SHP77 (cell line): Measurements from ENCODE around the gene SFPQ.
"Not testable (repeated sequence)": the region's sequence is repeated elsewhere in the genome, so short reads cannot be mapped to it uniquely, and the experiment has no call there.

Experiments
- DNase-seq, 2 experiments: peaks; one replicate each; lab custom pipeline; 2025; lab: John Stamatoyannopoulos, UW

The SFPQ gene

GRCh38 chr1:35192853-35193664 is at the start of gene SFPQ:
SFPQ (minus strand) TSS chr1:35193145; CDS start chr1:35193049, 96 bp downstream.
- peak; percentile 99 for DNase-seq

- not testable (repeated sequence) for DNase-seq
Observed at GRCh38 chr1:35236772-35237171, 43.8 kb upstream of the SFPQ start.

- no peak for DNase-seq
Observed at GRCh38 chr1:35231287-35231686, 38.3 kb upstream of the SFPQ start.

GRCh38 chr1:35229587-35230360 is 36.8 kb upstream of the SFPQ start:
- no peak for DNase-seq

GRCh38 chr1:35226546-35226945 is 33.6 kb upstream of the SFPQ start:
- DNase-seq, result no peak

- DNase-seq, result no peak
Observed at GRCh38 chr1:35223084-35223630, 30.2 kb upstream of the SFPQ start.

- DNase-seq, result no peak
Observed at GRCh38 chr1:35222322-35223083, 29.6 kb upstream of the SFPQ start.

- DNase-seq, result peak in 1 of 2 experiments; percentile 28
Observed at GRCh38 chr1:35220976-35221375, 28.0 kb upstream of the SFPQ start.

- DNase-seq, result peak in 1 of 2 experiments; percentile 5
Observed at GRCh38 chr1:35215346-35215745, 22.4 kb upstream of the SFPQ start.

GRCh38 chr1:35211120-35211414 is 18.1 kb upstream of the SFPQ start:
- no peak for DNase-seq

- no peak for DNase-seq
Observed at GRCh38 chr1:35210321-35211119, 17.6 kb upstream of the SFPQ start.

- no peak for DNase-seq
Observed at GRCh38 chr1:35203295-35203694, 10.3 kb upstream of the SFPQ start.

- peak; percentile 78 to 87 for DNase-seq
Observed at GRCh38 chr1:35202048-35202719, 9.2 kb upstream of the SFPQ start.

- no peak for DNase-seq
Observed at GRCh38 chr1:35201631-35202030, 8.7 kb upstream of the SFPQ start.

- peak; percentile 24 to 60 for DNase-seq
Observed at GRCh38 chr1:35192056-35192852, 691 bp downstream of the SFPQ start.

- DNase-seq, result no peak
Observed at GRCh38 chr1:35191429-35192055, 1.4 kb downstream of the SFPQ start.

- DNase-seq, result no peak
Observed at GRCh38 chr1:35190784-35191183, 2.2 kb downstream of the SFPQ start.

GRCh38 chr1:35188578-35189392 is 4.2 kb downstream of the SFPQ start:
- no peak for DNase-seq
